HG03139 (cell line): ENCODE measurements around the gene CHM.

Experiments
- ATAC-seq: cut with Tn5 transposase; IDR thresholded peaks from one replicate; pipeline ENCODE4 v1.9.1; 2021; ENCODE audit not compliant: unreplicated experiment

CHM gene

DNA sequence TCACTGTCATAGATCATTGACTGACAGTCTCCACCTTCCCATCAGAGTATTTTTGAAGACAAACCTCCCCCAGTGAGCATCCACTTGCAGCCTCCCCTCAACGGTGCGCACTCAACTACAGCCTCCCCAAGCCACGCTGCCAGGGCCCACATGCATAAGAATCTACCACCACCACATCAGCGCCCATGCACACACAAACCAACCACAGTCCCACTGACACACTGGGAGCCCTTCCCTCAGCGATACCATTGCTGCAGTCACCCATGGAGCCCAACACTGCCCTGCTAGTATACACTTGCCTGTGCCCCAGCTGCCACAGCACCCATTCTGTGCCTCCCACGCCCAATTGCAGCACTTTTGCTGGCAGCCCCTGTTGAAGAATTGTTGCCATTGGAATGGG is 132.9 kb downstream of the CHM start:
- no peak for ATAC-seq

DNA sequence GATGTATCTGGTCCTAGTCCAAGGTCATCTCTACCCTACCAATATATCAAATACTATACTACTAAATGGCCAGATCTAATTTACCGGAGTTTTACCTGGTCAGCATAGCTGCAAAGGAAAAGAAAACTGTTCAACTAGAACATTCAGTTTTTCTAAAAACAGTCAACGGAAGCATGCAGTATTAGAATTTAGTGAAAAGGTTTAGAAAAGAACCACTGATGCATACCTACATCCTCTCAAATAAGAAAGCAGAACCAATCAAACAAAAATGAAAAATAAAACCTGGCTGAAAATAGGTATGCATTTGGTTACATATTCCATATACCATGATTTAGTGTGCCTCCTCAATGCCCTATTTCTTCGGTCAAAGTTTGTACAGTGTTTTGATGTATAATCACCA is 140.0 kb downstream of the CHM start:
- ATAC-seq, result no peak

DNA sequence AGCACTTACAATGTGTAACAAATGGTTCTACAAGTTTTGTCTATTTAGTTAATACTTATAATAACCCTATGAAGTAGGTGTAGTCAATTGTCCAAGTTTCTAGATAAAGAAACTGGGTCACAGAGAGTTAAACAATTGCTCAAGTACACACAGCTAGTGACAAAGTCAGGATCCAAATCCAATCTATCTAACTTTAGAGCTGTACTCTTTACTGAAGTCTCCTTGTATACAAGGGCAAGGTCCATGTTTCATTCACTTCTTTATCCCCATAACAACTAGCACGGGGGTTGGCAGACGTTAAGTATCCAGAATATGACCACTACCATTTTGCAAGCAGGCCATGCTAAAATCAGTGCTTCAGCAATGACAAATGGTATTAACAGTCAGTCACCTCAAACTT is 141.0 kb downstream of the CHM start:
- no peak for ATAC-seq

DNA sequence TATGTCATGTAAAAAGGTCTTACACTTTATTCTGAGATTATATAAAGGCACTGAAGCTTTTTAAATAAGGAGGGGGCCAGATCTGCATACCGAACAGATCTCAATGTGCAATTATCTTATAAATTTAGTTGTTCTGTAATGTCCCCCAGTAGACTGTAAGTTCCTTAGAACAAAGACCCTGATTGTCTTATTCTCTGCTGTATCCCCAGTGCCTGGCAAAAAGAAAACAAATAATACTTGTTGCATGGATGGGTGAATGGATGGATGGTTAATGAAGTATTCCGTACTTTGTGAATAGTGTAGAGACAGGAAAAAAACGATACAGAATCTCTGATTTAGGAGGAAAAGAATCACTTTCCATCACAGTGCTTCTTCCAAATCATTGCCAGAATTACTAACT is 141.5 kb downstream of the CHM start:
- no peak for ATAC-seq

GRCh38 chrX:85903692-85904471 is 143.5 kb downstream of the CHM start:
- no peak for ATAC-seq

- ATAC-seq, result no peak
Observed at GRCh38 chrX:85897362-85898126, 149.8 kb downstream of the CHM start.

- no peak for ATAC-seq
Observed at GRCh38 chrX:85882601-85883000, 164.8 kb downstream of the CHM start.

DNA sequence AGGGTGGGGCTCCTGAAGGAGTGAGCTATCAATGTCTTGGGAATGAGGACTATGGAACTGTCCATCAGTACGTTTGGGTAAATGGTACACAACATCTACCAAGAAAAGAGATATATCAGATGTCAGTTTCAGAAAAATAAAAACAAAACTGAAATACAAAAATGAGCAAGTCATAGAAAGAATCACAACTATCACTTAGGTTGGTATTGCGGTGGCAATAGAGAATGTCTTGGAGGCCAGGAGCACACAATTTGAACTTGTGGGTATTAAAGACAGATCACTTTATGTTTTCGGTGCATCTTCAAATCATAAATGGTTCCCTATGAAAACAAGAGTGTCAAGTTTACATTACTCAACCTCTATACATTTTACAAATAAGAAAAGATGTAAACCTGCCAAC is 176.8 kb downstream of the CHM start:
- ATAC-seq, result no peak

- no peak for ATAC-seq
Observed at GRCh38 chrX:85865324-85865723, 182.0 kb downstream of the CHM start.

GRCh38 chrX:85859426-85859825 is 187.9 kb downstream of the CHM start:
- no peak for ATAC-seq

DNA sequence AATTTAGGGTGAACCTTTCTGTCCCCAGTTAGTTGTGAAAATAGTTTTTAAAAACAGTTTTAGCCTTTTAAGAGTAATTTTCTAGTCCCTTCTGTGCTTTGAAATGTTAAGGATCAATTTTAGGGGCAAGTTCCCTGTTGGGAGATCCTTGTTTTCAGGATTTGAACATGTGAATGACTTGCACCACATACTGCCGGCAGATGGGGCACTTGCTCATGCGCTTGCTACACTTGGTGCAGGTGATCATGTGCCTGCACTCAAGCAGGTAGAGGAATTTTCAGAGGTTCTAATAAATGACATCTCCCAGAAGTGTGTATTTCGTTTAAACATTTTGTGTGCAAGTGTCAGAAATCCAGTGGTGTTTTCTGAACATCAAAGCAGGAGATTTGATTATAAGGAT is 195.9 kb downstream of the CHM start:
- ATAC-seq, result no peak

DNA sequence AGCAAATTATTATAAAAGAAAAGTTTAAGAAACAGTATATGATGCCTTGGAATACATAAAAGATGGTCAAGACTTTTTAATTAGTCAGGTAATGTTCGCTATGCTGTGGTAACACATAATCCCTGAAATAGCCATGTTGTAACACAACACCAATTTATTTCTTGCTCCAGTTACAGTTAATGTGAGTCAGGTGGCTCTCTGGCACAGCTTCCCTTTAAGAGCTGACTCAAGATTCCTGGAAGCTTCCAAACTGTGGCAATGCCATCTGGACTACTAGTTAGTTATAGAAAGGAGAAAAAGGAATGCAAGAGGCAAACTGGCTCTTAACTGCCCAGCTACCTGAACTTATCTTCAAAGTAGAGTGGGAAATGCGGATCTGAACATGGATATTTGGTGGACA is 210.5 kb downstream of the CHM start:
- ATAC-seq, result no peak

DNA sequence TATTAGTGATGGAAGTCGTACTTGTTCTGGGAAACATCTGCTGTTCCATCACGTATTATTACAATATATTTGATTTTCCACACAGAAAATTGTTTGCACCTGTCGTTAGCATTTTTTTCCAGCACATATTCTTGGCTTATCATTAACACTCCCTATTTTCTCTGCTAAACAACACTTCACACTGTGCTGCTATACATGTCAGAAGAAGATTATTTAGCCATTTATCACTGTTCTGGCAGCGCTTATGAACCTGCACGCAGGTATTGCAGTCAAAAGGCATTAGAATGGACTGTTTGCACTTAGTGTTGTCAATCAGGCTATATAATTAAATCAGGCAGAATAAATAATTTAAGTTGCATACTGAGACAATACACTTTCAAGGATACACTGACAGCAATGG is 218.6 kb downstream of the CHM start:
- ATAC-seq, result no peak

- no peak for ATAC-seq
Observed at GRCh38 chrX:85815203-85815751, 232.1 kb downstream of the CHM start.
